Measurements from ENCODE around the gene PSMD6. TPM values are rescaled to one million over a fixed set of nuclear protein-coding genes. Genes with fewer than 3 reads are reported as not detected.

Gene PSMD6
- polyA plus RNA-seq, 3 donors: 54.6 to 135 (median 101) TPM

DNA sequence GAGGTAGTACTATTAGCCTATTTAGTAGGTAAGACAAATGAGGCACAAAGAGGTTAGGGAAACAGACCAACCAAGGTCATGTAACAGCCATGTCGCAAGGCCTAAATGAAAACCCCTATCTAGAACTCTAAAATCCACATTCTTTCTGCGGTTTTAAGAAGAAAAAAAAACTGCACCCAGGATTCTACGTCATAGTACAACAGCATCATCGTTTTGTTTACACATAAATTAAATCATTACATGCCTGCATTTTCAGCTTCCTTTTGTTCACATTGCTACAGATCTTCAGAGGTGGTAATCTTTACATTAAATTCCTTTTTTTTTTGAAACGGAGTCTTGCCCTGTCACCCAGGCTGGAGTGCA, 548 bp upstream of the PSMD6 start:
- Histone ChIP-seq H3K4me3 (replicated peaks in 1 of 3; ENCODE audit: low read depth in 2 of 3, low read length in 3 of 3) (peak overlapping the region in 1 of 3 experiments; percentile 96), H4K20me1 (ENCODE audit: insufficient read depth, low read length) (peaks cover 32% of the 10 kb centered on the region), H3K4me1 (ENCODE audit: control insufficient read depth in 1 of 2, insufficient read depth in 2 of 2, low read length in 2 of 2) (peaks cover 21 to 23% of the 10 kb centered on the region in 2 donors), H3K27ac (ENCODE audit: low read depth in 1 of 2, low read length in 2 of 2) (peak overlapping the region in 1 of 2 donors; percentile 96), H3K4me2 (replicated peaks; ENCODE audit: extremely low read depth, low read length, poor library complexity, severe bottlenecking) (peak overlapping the region; percentile 92), H3K27me3 (ENCODE audit: control insufficient read depth in 2 of 2, insufficient read depth in 2 of 2, low read length in 2 of 2) (peaks cover 10 to 18% of the 10 kb centered on the region in 2 donors), H2AFZ (ENCODE audit: insufficient read depth, low read depth, low read length, poor library complexity, severe bottlenecking) (peak overlapping the region; percentile 96), H3K79me2 (ENCODE audit: insufficient read depth, low read length) (peaks cover 34% of the 10 kb centered on the region), H3K9ac (ENCODE audit: insufficient read depth, low read length, poor library complexity, severe bottlenecking) (no peak overlapping the region), H3K36me3 (replicated peaks in 1 of 2; ENCODE audit: control insufficient read depth in 1 of 2, insufficient read depth in 2 of 2, low read length in 2 of 2) (peaks cover 21 to 27% of the 10 kb centered on the region in 2 donors), H3K9me3 (replicated peaks in 1 of 2; ENCODE audit: control insufficient read depth in 1 of 2, insufficient read depth in 1 of 2, low read length in 2 of 2) (no peaks in the 10 kb centered on the region)
- H3K27me3 Mint-ChIP-seq (ENCODE audit: low read depth in 3 of 3): peaks cover 5 to 17% (median 13%) of the 10 kb centered on the region in 3 donors
- TF ChIP-seq, protein P1, sequence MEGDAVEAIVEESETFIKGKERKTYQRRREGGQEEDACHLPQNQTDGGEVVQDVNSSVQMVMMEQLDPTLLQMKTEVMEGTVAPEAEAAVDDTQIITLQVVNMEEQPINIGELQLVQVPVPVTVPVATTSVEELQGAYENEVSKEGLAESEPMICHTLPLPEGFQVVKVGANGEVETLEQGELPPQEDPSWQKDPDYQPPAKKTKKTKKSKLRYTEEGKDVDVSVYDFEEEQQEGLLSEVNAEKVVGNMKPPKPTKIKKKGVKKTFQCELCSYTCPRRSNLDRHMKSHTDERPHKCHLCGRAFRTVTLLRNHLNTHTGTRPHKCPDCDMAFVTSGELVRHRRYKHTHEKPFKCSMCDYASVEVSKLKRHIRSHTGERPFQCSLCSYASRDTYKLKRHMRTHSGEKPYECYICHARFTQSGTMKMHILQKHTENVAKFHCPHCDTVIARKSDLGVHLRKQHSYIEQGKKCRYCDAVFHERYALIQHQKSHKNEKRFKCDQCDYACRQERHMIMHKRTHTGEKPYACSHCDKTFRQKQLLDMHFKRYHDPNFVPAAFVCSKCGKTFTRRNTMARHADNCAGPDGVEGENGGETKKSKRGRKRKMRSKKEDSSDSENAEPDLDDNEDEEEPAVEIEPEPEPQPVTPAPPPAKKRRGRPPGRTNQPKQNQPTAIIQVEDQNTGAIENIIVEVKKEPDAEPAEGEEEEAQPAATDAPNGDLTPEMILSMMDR (IDR thresholded peaks at IDR 0.05): no peak
- peak in 1 of 3 donors; percentile 18 for DNase-seq
- peak overlapping the region in 6 of 7 donors; percentile 21 to 94 (median 70) for H3K27ac Mint-ChIP-seq
- H3K36me3 Mint-ChIP-seq: peaks cover 17 to 18% of the 10 kb centered on the region in 2 donors
- peaks cover 0 to 4% (median 0%) of the 10 kb centered on the region in 7 donors for H3K9me3 Mint-ChIP-seq
- H3K4me3 Mint-ChIP-seq: peak overlapping the region; percentile 88 to 91
- intact Hi-C loops (cut with micrococcal nuclease): loop anchor here in 1 of 2 donors (2.0 kb wide), 1 partner anchor 159 kb away; no protein-coding TSS in a partner anchor
- peaks cover 25% of the 10 kb centered on the region for H3K4me1 Mint-ChIP-seq
- WGBS (ENCODE audit: insufficient coverage): 65% methylated on average over 4 of the region's 5 CpGs

- Histone ChIP-seq H3K36me3 (replicated peaks in 1 of 2; ENCODE audit: control insufficient read depth in 1 of 2, insufficient read depth in 2 of 2, low read length in 2 of 2) (peaks cover 33 to 39% of the 10 kb centered on the region in 2 donors), H3K27ac (ENCODE audit: low read depth in 1 of 2, low read length in 2 of 2) (peak overlapping the region; percentile 74 to 96), H3K27me3 (ENCODE audit: control insufficient read depth in 2 of 2, insufficient read depth in 2 of 2, low read length in 2 of 2) (peaks cover 4 to 10% of the 10 kb centered on the region in 2 donors), H3K4me1 (ENCODE audit: control insufficient read depth in 1 of 2, insufficient read depth in 2 of 2, low read length in 2 of 2) (peaks cover 21 to 23% of the 10 kb centered on the region in 2 donors), H3K4me3 (replicated peaks in 1 of 3; ENCODE audit: low read depth in 2 of 3, low read length in 3 of 3) (peak overlapping the region; percentile 63 to 96 (median 79)), H3K79me2 (ENCODE audit: insufficient read depth, low read length) (peaks cover 36% of the 10 kb centered on the region), H3K9me3 (replicated peaks in 1 of 2; ENCODE audit: control insufficient read depth in 1 of 2, insufficient read depth in 1 of 2, low read length in 2 of 2) (no peaks in the 10 kb centered on the region), H2AFZ (ENCODE audit: insufficient read depth, low read depth, low read length, poor library complexity, severe bottlenecking) (peak overlapping the region; percentile 96), H4K20me1 (ENCODE audit: insufficient read depth, low read length) (peaks cover 39% of the 10 kb centered on the region), H3K9ac (ENCODE audit: insufficient read depth, low read length, poor library complexity, severe bottlenecking) (peak overlapping the region; percentile 97), H3K4me2 (replicated peaks; ENCODE audit: extremely low read depth, low read length, poor library complexity, severe bottlenecking) (peak overlapping the region; percentile 92)
- Mint-ChIP-seq H3K4me1 (peaks cover 25% of the 10 kb centered on the region), H3K9me3 (peaks cover 0 to 4% (median 0%) of the 10 kb centered on the region in 7 donors), H3K27ac (peak overlapping the region; percentile 89 to 97 (median 92)), H3K4me3 (peak overlapping the region; percentile 88 to 91), H3K36me3 (peaks cover 29 to 30% of the 10 kb centered on the region in 2 donors), H3K27me3 (ENCODE audit: low read depth in 3 of 3) (peaks cover 5 to 8% (median 5%) of the 10 kb centered on the region in 3 donors)
- 10% methylated on average over 18 of the region's 24 CpGs for WGBS (ENCODE audit: insufficient coverage)
- intact Hi-C loops (cut with micrococcal nuclease): loop anchor here in 1 of 2 donors (2.0 kb wide), 1 partner anchor 158 kb away; no protein-coding TSS in a partner anchor
- TF ChIP-seq, protein P1 (IDR thresholded peaks at IDR 0.05): no peak
- DNase-seq: peak in 2 of 3 donors; percentile 5 to 12
These were observed 675 bp downstream of the PSMD6 start for GRCh38 chr3:64022451-64023186.

Measured in CD14-positive monocyte (primary cell).